DOHH2 (cell line): ENCODE data around the gene TBC1D22A.

Experiments
- EZH2phosphoT487 ChIP-seq: fragments of 200-600 bp; sonication (generic); IDR thresholded peaks from 2 replicates; pipeline ENCODE4 v1.6.1; 2017; ENCODE audit warnings: borderline replicate concordance, mild to moderate bottlenecking, antibody characterized with exemption, low read length, moderate library complexity, mixed read lengths
- TF ChIP-seq, protein P1 (sequence below): fragments of 200-600 bp; sonication (generic); IDR thresholded peaks from one replicate; pipeline ENCODE4 v1.5.1; 2014; ENCODE audit warnings: antibody characterized with exemption, mild to moderate bottlenecking, low read depth, low read length; ENCODE audit not compliant: poor library complexity, severe bottlenecking

DNA sequence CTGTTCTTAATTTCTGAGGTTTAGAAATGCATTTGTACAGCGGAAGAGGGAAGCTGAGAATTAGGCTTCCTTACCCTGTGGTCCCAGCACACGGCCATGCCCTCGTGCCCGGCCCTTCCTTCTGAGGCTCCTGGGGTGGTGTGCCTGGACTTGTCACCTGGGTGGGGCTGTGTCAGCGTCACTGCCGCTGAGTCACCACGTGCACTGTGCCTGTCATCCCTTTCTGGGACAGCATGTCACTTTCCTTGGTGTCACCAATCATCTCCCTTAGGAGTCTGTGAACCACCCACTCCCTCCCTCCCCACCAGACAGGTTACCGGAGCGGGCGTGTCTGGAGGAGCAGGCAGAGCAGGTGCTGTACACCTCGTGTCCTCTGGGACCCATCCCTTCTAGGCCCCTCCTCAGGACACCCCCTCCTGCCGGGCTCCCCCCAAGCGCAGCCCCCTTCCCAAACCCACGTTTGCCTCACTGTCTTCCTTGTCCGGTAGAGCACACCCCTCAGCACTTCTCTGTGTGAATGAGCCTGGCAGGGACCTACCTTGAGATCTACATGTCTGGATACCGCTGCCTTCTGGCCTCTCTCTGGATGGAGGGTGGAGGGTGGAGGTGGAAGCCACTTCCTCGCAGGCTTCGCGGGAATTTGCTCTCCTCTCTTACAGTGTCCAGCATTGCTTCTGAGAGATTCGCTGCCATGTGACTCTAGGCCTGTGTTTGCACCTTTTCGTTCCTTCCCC, 367.6 kb downstream of the TBC1D22A start:
- TF ChIP-seq, protein P1, sequence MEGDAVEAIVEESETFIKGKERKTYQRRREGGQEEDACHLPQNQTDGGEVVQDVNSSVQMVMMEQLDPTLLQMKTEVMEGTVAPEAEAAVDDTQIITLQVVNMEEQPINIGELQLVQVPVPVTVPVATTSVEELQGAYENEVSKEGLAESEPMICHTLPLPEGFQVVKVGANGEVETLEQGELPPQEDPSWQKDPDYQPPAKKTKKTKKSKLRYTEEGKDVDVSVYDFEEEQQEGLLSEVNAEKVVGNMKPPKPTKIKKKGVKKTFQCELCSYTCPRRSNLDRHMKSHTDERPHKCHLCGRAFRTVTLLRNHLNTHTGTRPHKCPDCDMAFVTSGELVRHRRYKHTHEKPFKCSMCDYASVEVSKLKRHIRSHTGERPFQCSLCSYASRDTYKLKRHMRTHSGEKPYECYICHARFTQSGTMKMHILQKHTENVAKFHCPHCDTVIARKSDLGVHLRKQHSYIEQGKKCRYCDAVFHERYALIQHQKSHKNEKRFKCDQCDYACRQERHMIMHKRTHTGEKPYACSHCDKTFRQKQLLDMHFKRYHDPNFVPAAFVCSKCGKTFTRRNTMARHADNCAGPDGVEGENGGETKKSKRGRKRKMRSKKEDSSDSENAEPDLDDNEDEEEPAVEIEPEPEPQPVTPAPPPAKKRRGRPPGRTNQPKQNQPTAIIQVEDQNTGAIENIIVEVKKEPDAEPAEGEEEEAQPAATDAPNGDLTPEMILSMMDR, result no peak
- no peak for TF ChIP-seq EZH2phosphoT487
